ENCODE measurements around the gene ITM2C. TPM values are rescaled to one million over a fixed set of nuclear protein-coding genes. Genes with fewer than 3 reads are reported as not detected.

The ITM2C gene, protein sequence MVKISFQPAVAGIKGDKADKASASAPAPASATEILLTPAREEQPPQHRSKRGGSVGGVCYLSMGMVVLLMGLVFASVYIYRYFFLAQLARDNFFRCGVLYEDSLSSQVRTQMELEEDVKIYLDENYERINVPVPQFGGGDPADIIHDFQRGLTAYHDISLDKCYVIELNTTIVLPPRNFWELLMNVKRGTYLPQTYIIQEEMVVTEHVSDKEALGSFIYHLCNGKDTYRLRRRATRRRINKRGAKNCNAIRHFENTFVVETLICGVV
- total RNA-seq (2016; rRNA removed; fragmentation: Illumina TruSeq; extraction: Trizol) (40.7 and 70.5 TPM in 2 replicates), polyA plus RNA-seq (2011; rRNA removed) (270 and 321 TPM in 2 replicates), polyA minus RNA-seq (2011; rRNA and poly(A)+ RNA removed; ENCODE audit: low replicate concordance) (108 and 408 TPM in 2 replicates), Bru-seq, nascent RNA (percentile 63 among the genes with signal in this experiment), BruChase-seq, experiment 1, labeled RNA remaining after a 6-hour chase (percentile 81 among the genes with signal in this experiment), BruChase-seq, experiment 2, labeled RNA remaining after a 2-hour chase (percentile 66 among the genes with signal in this experiment)
- 13.6 and 14.1 TPM in 2 replicates for total RNA-seq (2016; cell fraction: cytosol; rRNA removed; fragmentation: Illumina TruSeq; extraction: Trizol; ENCODE audit: low read depth)
- 40.7 and 74.0 TPM in 2 replicates for total RNA-seq (2016; cell fraction: insoluble cytoplasmic fraction; rRNA removed; fragmentation: Illumina TruSeq; extraction: Trizol)
- total RNA-seq (2016; cell fraction: membrane; rRNA removed; fragmentation: Illumina TruSeq; extraction: Trizol): 30.7 and 33.5 TPM in 2 replicates
- 49.2 and 56.2 TPM in 2 replicates for total RNA-seq (2016; cell fraction: nucleus; rRNA removed; fragmentation: Illumina TruSeq; extraction: Trizol)
- polyA plus RNA-seq (2011; cell fraction: cytosol; rRNA removed): 356 TPM in 2 replicates
- polyA plus RNA-seq (2011; cell fraction: nucleus; rRNA removed): 111 and 119 TPM in 2 replicates
- 124 and 196 TPM in 2 replicates for polyA plus RNA-seq (2012)
- polyA plus RNA-seq (2016; cell fraction: cytosol; fragmentation: Illumina TruSeq; extraction: Trizol; ENCODE audit: low read depth): 18.9 and 24.2 TPM in 2 replicates
- 53.1 and 56.4 TPM in 2 replicates for polyA plus RNA-seq (2016; cell fraction: insoluble cytoplasmic fraction; fragmentation: Illumina TruSeq; extraction: Trizol; ENCODE audit: low read depth)
- polyA plus RNA-seq (2016; cell fraction: membrane; fragmentation: Illumina TruSeq; extraction: Trizol; ENCODE audit: low read depth): 32.9 and 35.3 TPM in 2 replicates
- 111 and 121 TPM in 2 replicates for polyA plus RNA-seq (2016; cell fraction: nucleus; fragmentation: Illumina TruSeq; extraction: Trizol; ENCODE audit: insufficient read depth, low read depth)
- 84.7 and 140 TPM in 2 replicates for polyA minus RNA-seq (2011; cell fraction: cytosol; rRNA and poly(A)+ RNA removed)
- 20.1 and 24.2 TPM in 2 replicates for polyA minus RNA-seq (2011; cell fraction: nucleus; rRNA and poly(A)+ RNA removed)
- long read RNA-seq, experiment 1, transcript ITM2C-202 (6 exons, 2,078 nt): major isoform, 114 of 157 reads
- long read RNA-seq, experiment 1, transcript ITM2C-203 (5 exons, 1,889 nt): minor isoform, 15 of 157 reads
- long read RNA-seq, experiment 1, transcript ITM2C-210 (1 exons, 501 nt): minor isoform, 5 of 157 reads
- long read RNA-seq, experiment 1, partial matches to known transcripts: 7 of 157 reads
- long read RNA-seq, experiment 1, other reads (novel, unspliced or antisense): 15 of 157 reads
- long read RNA-seq, experiment 2, transcript ITM2C-210 (1 exons, 501 nt): minor isoform, 64 of 423 reads
- long read RNA-seq, experiment 2, transcript ITM2C-202 (6 exons, 2,078 nt): major isoform, 251 of 423 reads
- long read RNA-seq, experiment 2, transcript ITM2C-203 (5 exons, 1,889 nt): minor isoform, 38 of 423 reads
- long read RNA-seq, experiment 2, partial matches to known transcripts: 25 of 423 reads
- long read RNA-seq, experiment 2, other reads (novel, unspliced or antisense): 44 of 423 reads

DNA sequence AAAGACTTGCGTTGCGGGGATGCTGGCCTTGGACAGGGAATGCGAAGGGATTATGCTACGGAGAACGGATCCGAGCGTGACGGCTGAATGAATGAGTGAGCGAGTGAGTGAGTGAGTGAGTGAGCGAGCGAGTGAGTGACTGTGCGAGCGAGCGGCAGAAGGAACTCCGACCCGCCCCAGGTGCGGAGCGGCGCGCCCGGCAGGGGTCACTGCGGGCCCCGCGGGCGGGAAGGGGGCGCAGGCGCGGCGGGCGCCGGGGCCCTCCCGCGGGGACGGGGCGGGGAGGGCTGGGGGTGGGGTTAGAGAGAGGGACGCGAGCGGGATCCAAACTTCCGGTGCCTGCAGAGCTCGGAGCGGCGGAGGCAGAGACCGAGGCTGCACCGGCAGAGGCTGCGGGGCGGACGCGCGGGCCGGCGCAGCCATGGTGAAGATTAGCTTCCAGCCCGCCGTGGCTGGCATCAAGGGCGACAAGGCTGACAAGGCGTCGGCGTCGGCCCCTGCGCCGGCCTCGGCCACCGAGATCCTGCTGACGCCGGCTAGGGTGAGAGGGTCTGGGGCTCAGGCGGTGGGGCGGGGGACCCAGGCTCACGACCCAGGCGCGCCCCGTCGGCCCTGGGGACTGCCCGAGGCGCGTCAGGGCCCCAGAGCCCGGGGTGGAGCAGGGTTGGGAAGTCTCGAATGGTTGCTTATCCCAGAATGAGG, at the start of gene ITM2C:
Gene ITM2C, plus strand, starts transcription at position 338 of the 702 bp plus-strand sequence. Its CDS starts 84 bp downstream, at position 422.
- ChIA-PET POLR2A (interaction anchor here (1.0 to 1.1 kb wide), 2 partner anchors 12 to 185 kb away, joined by 3 to 7 read pairs; no protein-coding TSS in a partner anchor), CTCF (ENCODE audit: low intra/inter-chr PET ratio, low total read pairs) (interaction anchor here (1.2 kb wide), 1 partner anchor 122 kb away, joined by 3 read pairs; no protein-coding TSS in a partner anchor)
- ATAC-seq: peak; percentile 86
- peak within 1 kb of the TSS; percentile 31 for H3K27ac ChIP-seq (ENCODE audit: extremely low read length, insufficient read depth, low read length)
- no peaks in the 10 kb centered on the region for H3K36me3 ChIP-seq (replicated peaks in 1 of 2; ENCODE audit: control insufficient read depth in 1 of 2, insufficient read depth in 2 of 2, low read length in 2 of 2)
- H3K9me3 ChIP-seq (ENCODE audit: low read length): no peaks in the 10 kb centered on the region
- peak; percentile 59 for DNase-seq (ENCODE audit: low spot score)
- in situ Hi-C loops (cut with HindIII; ENCODE audit: extremely low pct_ligation_motif_present, low pct_unique_long_range_greater_than_20kb): no loop called here
- peaks cover 33% of the 10 kb centered on the region for H3K4me1 ChIP-seq (ENCODE audit: insufficient read depth, low read length)
- BruUV-seq (replicated peaks): TSS peak; percentile 63
- no peaks in the 10 kb centered on the region for H3K79me2 ChIP-seq (ENCODE audit: insufficient read depth, low read length)
- intact Hi-C loops (cut with micrococcal nuclease; ENCODE audit: unreplicated experiment): loop anchor here (2.0 to 10.0 kb wide), 2 partner anchors 56 to 190 kb away; partner anchors contain the start of gene PSMD1
- peak within 1 kb of the TSS; percentile 91 to 99 (median 97) for H3K4me3 ChIP-seq (replicated peaks in 1 of 3; ENCODE audit: insufficient read depth in 1 of 3, low read depth in 2 of 3, low read length in 3 of 3)
- H3K4me2 ChIP-seq (ENCODE audit: low read depth, low read length): peak within 1 kb of the TSS; percentile 81
- FAIRE-seq: peak; percentile 43
- H2AFZ ChIP-seq (ENCODE audit: low read length): no peak within 1 kb of the TSS
- H4K20me1 ChIP-seq (ENCODE audit: insufficient read depth, low read length): peaks cover 9% of the 10 kb centered on the region; the same call in 1 of the 2 replicates
- H3K27me3 ChIP-seq (ENCODE audit: control insufficient read depth in 1 of 2, insufficient read depth in 2 of 2, low read length in 2 of 2): peaks cover 0 to 16% of the 10 kb centered on the region in 2 experiments; a peak in 2 of 5 replicates
- 2% methylated on average over 29 of the region's 76 CpGs for WGBS (ENCODE audit: low lambda C conversion rate)
- peak within 1 kb of the TSS; percentile 79 for H3K9ac ChIP-seq (ENCODE audit: insufficient read depth, low read depth, low read length)
- TF ChIP-seq NCOA2 (CRISPR knock-in tag; IDR thresholded peaks at IDR 0.05) (peak; percentile 44; the same call in 1 of the 2 replicates), ESRRA (CRISPR knock-in tag; IDR thresholded peaks at IDR 0.05; ENCODE audit: low read depth) (no peak), ZIK1 (CRISPR knock-in tag; IDR thresholded peaks at IDR 0.05; ENCODE audit: borderline replicate concordance, low read depth) (no peak), ZNF790 (CRISPR knock-in tag; IDR thresholded peaks at IDR 0.05; ENCODE audit: borderline replicate concordance) (no peak), ZNF337 (CRISPR knock-in tag; IDR thresholded peaks at IDR 0.05; ENCODE audit: borderline replicate concordance, low read depth) (peak; percentile 2; the same call in 1 of the 2 replicates), KAT8 (CRISPR knock-in tag; IDR thresholded peaks at IDR 0.05) (peak; percentile 56; the same call in 1 of the 2 replicates), POLR2AphosphoS2 (IDR thresholded peaks at IDR 0.05; ENCODE audit: low read depth, low read length) (no peak), ZNF333 (CRISPR knock-in tag; IDR thresholded peaks at IDR 0.05; ENCODE audit: borderline replicate concordance) (0 out of 2 replicates have a peak, but pooled peaks have one; percentile 82), MED1 (CRISPR knock-in tag; IDR thresholded peaks at IDR 0.05) (peak; percentile 50; the same call in 1 of the 2 replicates), ZNF230 (CRISPR knock-in tag; IDR thresholded peaks at IDR 0.05) (peak; percentile 63; the same call in 1 of the 2 replicates), AGO1 (IDR thresholded peaks at IDR 0.05; ENCODE audit: low read depth, low read length, poor library complexity, severe bottlenecking) (no peak), SNAI1 (CRISPR knock-in tag; IDR thresholded peaks at IDR 0.05; ENCODE audit: borderline replicate concordance) (no peak), ZNF672 (CRISPR knock-in tag; IDR thresholded peaks at IDR 0.05) (no peak)
